Renal pelvis (tissue), 4 donors: ENCODE measurements around the gene RASSF1. TPM values are rescaled to one million over a fixed set of nuclear protein-coding genes. Genes with fewer than 3 reads are reported as not detected.
"Not testable (repeated sequence)": the region's sequence is repeated elsewhere in the genome, so short reads cannot be mapped to it uniquely, and the experiment has no call there.

Experiments used
- DNase-seq: peaks from one replicate; pipeline ENCODE4 v3.0.0-alpha.2; 2013
- polyA plus RNA-seq, 3 donors: library from polyadenylated mRNA; unstranded; fragments of 120-200 nt; gene quantifications; one replicate each; pipeline ENCODE4 v1.2.1, GENCODE V29; 2013; ENCODE audit not compliant: insufficient read length in 3 of 3

Gene RASSF1
- polyA plus RNA-seq, 3 donors, result 21.0 to 22.6 (median 21.5) TPM

- no peak for DNase-seq
Observed at GRCh38 chr3:50289130-50289529, 51.5 kb downstream of the RASSF1 start.

DNA sequence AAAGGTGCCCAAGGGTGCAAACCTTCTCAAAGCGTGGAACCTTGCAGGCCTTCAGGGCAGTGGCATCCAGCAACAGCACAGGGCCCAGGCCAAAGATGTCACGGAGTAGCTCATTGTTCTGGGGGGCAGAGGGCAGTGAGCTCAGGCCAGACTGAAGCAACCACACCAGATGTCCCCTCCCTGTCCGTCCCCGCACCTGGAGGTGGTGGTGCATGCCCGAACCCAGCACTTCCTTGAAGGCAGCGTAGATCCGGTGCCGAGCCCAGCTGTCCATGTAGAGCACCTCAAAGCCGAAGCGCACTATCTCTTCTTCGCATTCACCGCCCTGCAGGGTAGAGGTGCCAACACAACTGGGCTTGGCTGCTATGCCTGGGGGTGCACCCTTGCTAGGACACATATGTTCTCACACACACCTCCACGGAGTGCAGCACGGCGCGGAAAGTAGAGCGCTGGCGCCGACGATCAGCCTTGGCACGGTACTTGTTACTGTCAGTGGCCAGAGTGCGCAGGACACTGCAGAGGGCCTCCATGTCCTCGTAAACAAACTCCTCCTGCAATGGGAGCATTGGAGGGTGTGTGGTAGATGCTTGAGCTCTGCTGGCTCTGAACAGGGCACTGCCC lies 52.1 kb downstream of the RASSF1 start:
- no peak for DNase-seq

DNA sequence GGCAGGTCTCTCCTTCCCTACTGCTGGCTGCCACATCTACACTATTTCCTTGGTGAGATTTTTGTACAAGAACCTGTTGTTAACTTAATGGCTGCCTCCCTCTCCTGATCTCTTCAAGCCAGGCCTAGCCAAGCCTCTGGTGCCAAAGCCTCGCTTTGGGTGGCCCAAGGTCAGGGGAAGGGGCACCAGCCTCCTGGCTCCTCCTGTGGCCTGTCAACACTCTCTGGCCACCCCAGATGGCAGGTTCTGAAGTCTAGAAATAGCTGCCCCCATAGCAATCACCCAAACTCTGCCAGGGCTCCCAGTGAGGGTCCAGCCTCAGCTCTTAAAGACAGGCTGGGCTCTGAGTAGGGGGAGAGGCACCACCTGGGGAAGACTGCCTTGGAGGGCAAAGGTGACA lies 53.4 kb downstream of the RASSF1 start:
- DNase-seq, result no peak

GRCh38 chr3:50286322-50287227 lies 54.1 kb downstream of the RASSF1 start:
- DNase-seq, result no peak

DNA sequence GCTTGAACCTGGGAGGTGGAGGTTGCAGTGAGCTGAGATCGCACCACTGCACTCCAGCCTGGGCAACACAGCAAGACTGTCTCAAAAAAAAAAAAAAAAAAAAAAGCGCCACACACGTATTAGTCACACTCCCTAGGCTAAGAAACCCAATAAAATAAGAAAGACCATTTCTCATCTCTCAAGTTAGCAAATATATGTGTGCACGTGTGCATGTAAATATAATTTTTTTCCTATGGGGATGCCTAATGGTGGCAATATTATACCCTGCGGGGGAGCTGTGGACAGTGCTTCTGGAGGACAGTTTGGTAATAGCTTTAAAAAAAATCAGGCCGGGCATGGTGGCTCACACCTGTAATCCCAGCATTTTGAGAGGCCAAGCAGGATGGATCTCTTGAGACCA lies 56.5 kb downstream of the RASSF1 start:
- DNase-seq, result not testable (repeated sequence)

Other genes starting within 250 kb of the RASSF1 start
- gene SEMA3F, start 185.5 kb downstream of the RASSF1 start, polyA plus RNA-seq, result 10 to 100 TPM; 75.3 to 87.7 (median 78.6) TPM
- under 1 TPM in 1 of 3 donors, not detected in 2; 0.03 TPM for gene GNAT1, start 149.2 kb downstream of the RASSF1 start, polyA plus RNA-seq
- gene SLC38A3, start 135.6 kb downstream of the RASSF1 start, polyA plus RNA-seq, result 1 to 10 TPM; 8.3 to 9.4 (median 9.1) TPM
- 100 to 1,000 TPM; 191 to 239 (median 193) TPM for gene GNAI2, start 104.6 kb downstream of the RASSF1 start, polyA plus RNA-seq
- 100 to 1,000 TPM; 100 to 126 (median 122) TPM for gene SEMA3B, start 71.7 kb downstream of the RASSF1 start, polyA plus RNA-seq
- gene LSMEM2, start 61.7 kb downstream of the RASSF1 start, polyA plus RNA-seq, result 1 to 10 TPM in 1 of 3 donors, under 1 TPM in 2; 0.31 to 1.5 (median 0.69) TPM
- 10 to 100 TPM; 44.4 to 52.2 (median 51.1) TPM for gene IFRD2, start 48.4 kb downstream of the RASSF1 start, polyA plus RNA-seq
- gene HYAL3, start 41.4 kb downstream of the RASSF1 start, polyA plus RNA-seq, result 1 to 10 TPM; 3.9 to 5.7 (median 4.0) TPM
- gene NAA80, start 41.4 kb downstream of the RASSF1 start, polyA plus RNA-seq, result 10 to 100 TPM in 2 of 3 donors, 1 to 10 TPM in 1; 8.5 to 11.1 (median 10.5) TPM
- gene HYAL1, start 37.3 kb downstream of the RASSF1 start, polyA plus RNA-seq, result 1 to 10 TPM; 6.1 to 9.4 (median 7.7) TPM
- 10 to 100 TPM; 65.4 to 95.1 (median 80.3) TPM for gene HYAL2, start 18.1 kb downstream of the RASSF1 start, polyA plus RNA-seq
- gene TUSC2, start 12.6 kb downstream of the RASSF1 start, polyA plus RNA-seq, result 10 to 100 TPM; 23.8 to 29.8 (median 28.0) TPM
- 1 to 10 TPM; 3.4 to 4.5 (median 3.9) TPM for gene ZMYND10, start 4.9 kb upstream of the RASSF1 start, polyA plus RNA-seq
- gene NPRL2, start 9.9 kb upstream of the RASSF1 start, polyA plus RNA-seq, result 10 to 100 TPM; 29.2 to 32.9 (median 32.3) TPM
- 10 to 100 TPM; 16.8 to 17.9 (median 17.7) TPM for gene CYB561D2, start 10.0 kb upstream of the RASSF1 start, polyA plus RNA-seq
- 10 to 100 TPM; 38.7 to 50.1 (median 45.9) TPM for gene TMEM115, start 18.7 kb upstream of the RASSF1 start, polyA plus RNA-seq
- 10 to 100 TPM; 17.2 to 18.3 (median 17.9) TPM for gene CACNA2D2, start 162.8 kb upstream of the RASSF1 start, polyA plus RNA-seq
- gene C3orf18, start 226.9 kb upstream of the RASSF1 start, polyA plus RNA-seq, result 10 to 100 TPM; 15.7 to 21.2 (median 16.9) TPM
- 10 to 100 TPM; 24.0 to 33.4 (median 27.9) TPM for gene HEMK1, start 228.7 kb upstream of the RASSF1 start, polyA plus RNA-seq